Neural progenitor cell (in vitro differentiated cells): ENCODE measurements around the gene PRR22. TPM values are rescaled to one million over a fixed set of nuclear protein-coding genes. Genes with fewer than 3 reads are reported as not detected.

Experiments
- DNase-seq: peaks from one replicate; pipeline ENCODE4 v3.0.0-alpha.2; 2016; ENCODE audit warnings: low spot score
- H2AFZ ChIP-seq: fragments of 200-600 bp; sonication (generic); replicated peaks from 2 replicates; pipeline ENCODE4 v1.6.1; 2016; ENCODE audit warnings: antibody characterized with exemption
- H3F3A ChIP-seq: fragments of 200-600 bp; sonication (generic); 2 replicates; pipeline ENCODE4 v1.6.1; 2016; ENCODE audit warnings: antibody characterized with exemption, low read depth
- H3K27ac ChIP-seq: fragments of 200-600 bp; sonication (generic); 2 replicates; pipeline ENCODE4 v1.5.1; 2016; ENCODE audit warnings: mild to moderate bottlenecking
- H3K27me3 ChIP-seq: fragments of 200-600 bp; sonication (generic); 2 replicates; pipeline ENCODE4 v1.6.1; 2016; ENCODE audit warnings: mild to moderate bottlenecking, moderate library complexity
- H3K36me3 ChIP-seq: fragments of 200-600 bp; sonication (generic); 2 replicates; pipeline ENCODE4 v1.5.1; 2016
- H3K4me1 ChIP-seq: fragments of 200-600 bp; sonication (generic); 2 replicates; pipeline ENCODE4 v1.6.1; 2016; ENCODE audit warnings: mixed run types
- H3K4me2 ChIP-seq: fragments of 200-600 bp; sonication (generic); 2 replicates; pipeline ENCODE4 v1.6.1; 2016
- H3K4me3 ChIP-seq: fragments of 200-600 bp; sonication (generic); 2 replicates; pipeline ENCODE4 v1.5.1; 2016
- H3K79me2 ChIP-seq: fragments of 200-600 bp; sonication (generic); 2 replicates; pipeline ENCODE4 v1.6.1; 2016; ENCODE audit warnings: low read depth
- H3K9ac ChIP-seq: fragments of 200-600 bp; sonication (generic); 2 replicates; pipeline ENCODE4 v1.6.1; 2016
- H3K9me3 ChIP-seq: fragments of 200-600 bp; sonication (generic); 2 replicates; pipeline ENCODE4 v1.5.1; 2016; ENCODE audit warnings: low read depth
- H4K20me1 ChIP-seq: fragments of 200-600 bp; sonication (generic); 2 replicates; pipeline ENCODE4 v1.6.1; 2016; ENCODE audit warnings: low read depth
- H3K27ac Mint-ChIP-seq: 3 replicates; pipeline ENCODE4 v1.8.0; 2021; ENCODE audit warnings: mixed read lengths
- H3K27me3 Mint-ChIP-seq: 2 replicates; pipeline ENCODE4 v1.8.0; 2022; ENCODE audit warnings: low read depth, mild to moderate bottlenecking, inconsistent platforms, moderate library complexity, mixed read lengths; ENCODE audit not compliant: insufficient read depth
- H3K36me3 Mint-ChIP-seq: 3 replicates; pipeline ENCODE4 v1.8.0; 2021; ENCODE audit warnings: mixed read lengths
- H3K4me1 Mint-ChIP-seq: 3 replicates; pipeline ENCODE4 v1.8.0; 2021; ENCODE audit warnings: mixed read lengths
- H3K4me3 Mint-ChIP-seq: 3 replicates; pipeline ENCODE4 v1.8.0; 2021; ENCODE audit warnings: mild to moderate bottlenecking, moderate library complexity, mixed read lengths
- H3K9me3 Mint-ChIP-seq: 3 replicates; pipeline ENCODE4 v1.8.0; 2020; ENCODE audit warnings: mixed read lengths
- CTCF ChIP-seq: fragments of 200-600 bp; sonication (generic); IDR thresholded peaks from 2 replicates; pipeline ENCODE4 v1.5.1; 2017; ENCODE audit warnings: antibody characterized with exemption, mild to moderate bottlenecking
- EZH2 ChIP-seq: fragments of 200-600 bp; sonication (generic); IDR thresholded peaks from 2 replicates; pipeline ENCODE4 v1.6.1; 2017; ENCODE audit warnings: antibody characterized with exemption, mild to moderate bottlenecking, moderate library complexity
- EZH2phosphoT487 ChIP-seq: fragments of 200-600 bp; sonication (generic); IDR thresholded peaks from 2 replicates; pipeline ENCODE4 v1.6.1; 2017; ENCODE audit warnings: antibody characterized with exemption
- total RNA-seq: library from RNA; depleted of rRNA; stranded (reverse); fragments of >200 nt; gene quantifications from 2 replicates; pipeline ENCODE4 v1.2.3, GENCODE V29; 2015; ENCODE audit warnings: low replicate concordance

Gene PRR22
- total RNA-seq, 1 donor from 2014 or later: not detected

GRCh38 chr19:5831159-5831558, 46.6 kb upstream of the PRR22 start:
- Mint-ChIP-seq H3K4me3 (no peak overlapping the region), H3K27me3 (peaks cover 10% of the 10 kb centered on the region), H3K27ac (no peak overlapping the region), H3K4me1 (peaks cover 11% of the 10 kb centered on the region), H3K9me3 (no peaks in the 10 kb centered on the region), H3K36me3 (no peaks in the 10 kb centered on the region)
- Histone ChIP-seq H3K4me1 (peaks cover 4% of the 10 kb centered on the region), H3K36me3 (no peaks in the 10 kb centered on the region), H3K27ac (no peak overlapping the region), H3K9ac (no peak overlapping the region), H3K79me2 (no peaks in the 10 kb centered on the region), H3K4me2 (no peak overlapping the region), H3K9me3 (no peaks in the 10 kb centered on the region), H2AFZ (no peak overlapping the region), H3F3A (peaks cover 21% of the 10 kb centered on the region), H3K4me3 (no peak overlapping the region), H3K27me3 (peaks cover 19% of the 10 kb centered on the region), H4K20me1 (peaks cover 3% of the 10 kb centered on the region)
- no peak for DNase-seq
- no peak for TF ChIP-seq EZH2phosphoT487
- no peak for TF ChIP-seq CTCF
- no peak for TF ChIP-seq EZH2

- no peaks in the 10 kb centered on the region for H3K36me3 ChIP-seq
- Mint-ChIP-seq H3K36me3 (no peaks in the 10 kb centered on the region), H3K27ac (no peak overlapping the region), H3K9me3 (no peaks in the 10 kb centered on the region), H3K4me3 (peak overlapping the region; percentile 65), H3K4me1 (peaks cover 11% of the 10 kb centered on the region), H3K27me3 (peaks cover 11% of the 10 kb centered on the region)
- H3F3A ChIP-seq: peaks cover 21% of the 10 kb centered on the region
- H3K79me2 ChIP-seq: no peaks in the 10 kb centered on the region
- no peak for DNase-seq
- H4K20me1 ChIP-seq: peaks cover 5% of the 10 kb centered on the region
- no peaks in the 10 kb centered on the region for H3K9me3 ChIP-seq
- H3K4me3 ChIP-seq: peak overlapping the region; percentile 56
- H2AFZ ChIP-seq: no peak overlapping the region
- TF ChIP-seq EZH2phosphoT487 (no peak), EZH2 (no peak), CTCF (no peak)
- H3K4me1 ChIP-seq: peaks cover 4% of the 10 kb centered on the region
- H3K27ac ChIP-seq: no peak overlapping the region
- H3K4me2 ChIP-seq: peak overlapping the region; percentile 78
- peaks cover 7% of the 10 kb centered on the region for H3K27me3 ChIP-seq
- no peak overlapping the region for H3K9ac ChIP-seq
These were observed 45.2 kb upstream of the PRR22 start for GRCh38 chr19:5829567-5830310.

- Histone ChIP-seq H3K4me3 (peak overlapping the region; percentile 56), H3K9ac (peak overlapping the region; percentile 53), H3K4me2 (peak overlapping the region; percentile 78), H3K27ac (peak overlapping the region; percentile 55), H3K9me3 (no peaks in the 10 kb centered on the region), H3F3A (peaks cover 21% of the 10 kb centered on the region), H4K20me1 (peaks cover 5% of the 10 kb centered on the region), H3K27me3 (no peaks in the 10 kb centered on the region), H3K36me3 (no peaks in the 10 kb centered on the region), H2AFZ (no peak overlapping the region), H3K4me1 (peaks cover 4% of the 10 kb centered on the region), H3K79me2 (no peaks in the 10 kb centered on the region)
- H3K27ac Mint-ChIP-seq: peak overlapping the region; percentile 98
- peak; percentile 83 for DNase-seq
- H3K4me3 Mint-ChIP-seq: peak overlapping the region; percentile 95
- TF ChIP-seq EZH2phosphoT487 (no peak), CTCF (no peak), EZH2 (no peak)
- H3K36me3 Mint-ChIP-seq: no peaks in the 10 kb centered on the region
- peaks cover 12% of the 10 kb centered on the region for H3K27me3 Mint-ChIP-seq
- H3K9me3 Mint-ChIP-seq: no peaks in the 10 kb centered on the region
- H3K4me1 Mint-ChIP-seq: peaks cover 11% of the 10 kb centered on the region
These were observed 44.4 kb upstream of the PRR22 start for GRCh38 chr19:5828661-5829566.
